Liver (tissue), 9 donors: Measurements from ENCODE around the gene IFITM10. TPM values are rescaled to one million over a fixed set of nuclear protein-coding genes. Genes with fewer than 3 reads are reported as not detected.

ENCODE experiments used
- DNase-seq: peaks from one replicate; pipeline ENCODE4 v3.0.0-alpha.2; 2017; ENCODE audit warnings: low spot score
- H3K27ac ChIP-seq, 2 donors: one replicate each; pipeline ENCODE4 v1.7.0; 2013; ENCODE audit warnings: inconsistent platforms in 2 of 2, low read length in 2 of 2, control low read depth in 1 of 2, low read depth in 1 of 2, mild to moderate bottlenecking in 1 of 2
- H3K27me3 ChIP-seq, 4 donors: one replicate each; pipeline versions ENCODE4 v1.6.1 to v1.7.0; 2013; ENCODE audit warnings: low read length in 3 of 4, inconsistent platforms in 1 of 4, mild to moderate bottlenecking in 1 of 4, moderate library complexity in 1 of 4; ENCODE audit not compliant: control insufficient read depth in 4 of 4, insufficient read depth in 4 of 4
- H3K36me3 ChIP-seq, 4 donors: one replicate each; pipeline versions ENCODE4 v1.6.1 to v1.7.0; 2013; ENCODE audit warnings: low read length in 3 of 4, mild to moderate bottlenecking in 3 of 4, low read depth in 1 of 4, moderate library complexity in 1 of 4; ENCODE audit not compliant: control insufficient read depth in 4 of 4, insufficient read depth in 3 of 4
- H3K4me1 ChIP-seq, 4 donors: one replicate each; pipeline versions ENCODE4 v1.6.1 to v1.7.0; 2013; ENCODE audit warnings: low read length in 3 of 4, mild to moderate bottlenecking in 3 of 4, moderate library complexity in 1 of 4; ENCODE audit not compliant: control insufficient read depth in 4 of 4, insufficient read depth in 4 of 4
- H3K4me3 ChIP-seq, 3 donors: one replicate each; pipeline versions ENCODE4 v1.6.1 to v1.7.0; 2013; ENCODE audit warnings: low read length in 3 of 3, control low read depth in 1 of 3, low read depth in 1 of 3, mild to moderate bottlenecking in 1 of 3
- H3K9ac ChIP-seq, 2 donors: one replicate each; pipeline ENCODE4 v1.7.0; 2013; ENCODE audit warnings: low read length in 2 of 2, mild to moderate bottlenecking in 2 of 2, moderate library complexity in 2 of 2, control low read depth in 1 of 2, low read depth in 1 of 2
- H3K9me3 ChIP-seq, 4 donors: one replicate each; pipeline versions ENCODE4 v1.6.1 to v1.7.0; 2013; ENCODE audit warnings: low read length in 3 of 4; ENCODE audit not compliant: control insufficient read depth in 4 of 4
- CTCF ChIP-seq: fragments of 150-350 bp; IDR thresholded peaks from 2 replicates; pipeline ENCODE4 v1.5.1; 2017; ENCODE audit warnings: improper control_type of control experiment, low read depth, low read length; ENCODE audit not compliant: missing input control
- EGR1 ChIP-seq, 2 donors: IDR thresholded peaks; 2 replicates each; pipeline ENCODE4 v1.6.1; 2016 to 2018; ENCODE audit warnings: antibody characterized with exemption in 2 of 2, low read depth in 2 of 2
- FOXA1 ChIP-seq: IDR thresholded peaks from 2 replicates; pipeline ENCODE4 v1.6.1; 2016; ENCODE audit warnings: antibody characterized with exemption
- FOXA2 ChIP-seq: IDR thresholded peaks from 2 replicates; pipeline ENCODE4 v1.6.1; 2016; ENCODE audit warnings: antibody characterized with exemption
- GABPA ChIP-seq, 2 donors: IDR thresholded peaks in 1 of 2; conservative IDR thresholded peaks in 1 of 2; 2 replicates each; pipeline ENCODE4 v1.6.1; 2016; ENCODE audit warnings: antibody characterized with exemption in 2 of 2, mild to moderate bottlenecking in 1 of 2, moderate library complexity in 1 of 2
- HNF4A ChIP-seq, 2 donors: conservative IDR thresholded peaks; 2 replicates each; pipeline ENCODE4 v1.6.1; 2016; ENCODE audit warnings: antibody characterized with exemption in 2 of 2, mild to moderate bottlenecking in 2 of 2
- HNF4G ChIP-seq: IDR thresholded peaks from 2 replicates; pipeline ENCODE4 v1.6.1; 2016; ENCODE audit warnings: antibody characterized with exemption
- JUND ChIP-seq, 2 donors: IDR thresholded peaks; 2 replicates each; pipeline ENCODE4 v1.6.1; 2016; ENCODE audit warnings: antibody characterized with exemption in 2 of 2
- MAX ChIP-seq: IDR thresholded peaks from 2 replicates; pipeline ENCODE4 v1.6.1; 2016; ENCODE audit warnings: antibody characterized with exemption
- NR2F2 ChIP-seq: IDR thresholded peaks from 2 replicates; pipeline ENCODE4 v1.6.1; 2016; ENCODE audit warnings: antibody characterized with exemption
- RAD21 ChIP-seq, 2 donors: IDR thresholded peaks; 2 replicates each; pipeline ENCODE4 v1.6.1; 2016; ENCODE audit warnings: antibody characterized with exemption in 2 of 2, mild to moderate bottlenecking in 2 of 2
- RXRA ChIP-seq, 2 donors: IDR thresholded peaks; 2 replicates each; pipeline ENCODE4 v1.6.1; 2017 to 2018; ENCODE audit warnings: antibody characterized with exemption in 2 of 2, mild to moderate bottlenecking in 1 of 2
- SP1 ChIP-seq: IDR thresholded peaks from 2 replicates; pipeline ENCODE4 v1.6.1; 2018; ENCODE audit warnings: antibody characterized with exemption, mild to moderate bottlenecking
- TAF1 ChIP-seq: conservative IDR thresholded peaks from 2 replicates; pipeline ENCODE4 v1.6.1; 2016; ENCODE audit warnings: antibody characterized with exemption, mild to moderate bottlenecking
- YY1 ChIP-seq: IDR thresholded peaks from 2 replicates; pipeline ENCODE4 v1.6.1; 2016; ENCODE audit warnings: antibody characterized with exemption, mild to moderate bottlenecking
- ZBTB33 ChIP-seq: IDR thresholded peaks from 2 replicates; pipeline ENCODE4 v1.6.1; 2016; ENCODE audit warnings: antibody characterized with exemption
- WGBS: extraction: QIAGEN DNeasy Blood & Tissue Kit; methylation state at CpG from one replicate; pipeline ENCODE4 v1.1.7; 2013; 5-methylcytosine and 5-hydroxymethylcytosine counted together
- polyA plus RNA-seq, 2 donors: library from polyadenylated mRNA; stranded (reverse) in 1 of 2; unstranded in 1 of 2; fragments of 200-250 nt in 1 of 2; fragments of >200 nt in 1 of 2; fragmentation: Nextera tagmentation in 1 of 2; extraction: Ambion mirVana in 1 of 2; gene quantifications; one replicate each; pipeline versions ENCODE4 v1.2.1 to v1.2.3, GENCODE V29; 2013 to 2015
- total RNA-seq, 2 donors: library from RNA; depleted of rRNA; stranded (reverse); fragments of >200 nt; gene quantifications; one replicate each; pipeline ENCODE4 v1.2.3, GENCODE V29; 2014
- donor health status: healthy.
- donor health status: healthy.
- donor health status: healthy.
- donor health status: healthy.
- donor health status: healthy.

The IFITM10 gene
- total and polyA plus RNA-seq, 4 donors = 0.14 to 8.5 (median 1.8) TPM

GRCh38 chr11:1718326-1718725 is 32.1 kb downstream of the IFITM10 start:
- Histone ChIP-seq H3K9ac (no peak overlapping the region), H3K27ac (no peak overlapping the region), H3K4me3 (no peak overlapping the region), H3K9me3 (no peaks in the 10 kb centered on the region), H3K36me3 (no peaks in the 10 kb centered on the region), H3K27me3 (no peaks in the 10 kb centered on the region), H3K4me1 (no peaks in the 10 kb centered on the region)
- no peak for DNase-seq
- 95% methylated on average over 15 of the region's 15 CpGs for WGBS
- TF ChIP-seq HNF4A (conservative IDR thresholded peaks at IDR 0.05) = no peak
- TF ChIP-seq RAD21 (IDR thresholded peaks at IDR 0.05) = no peak
- no peak for TF ChIP-seq NR2F2

GRCh38 chr11:1717745-1718144 is 32.6 kb downstream of the IFITM10 start:
- TF ChIP-seq SP1 = no peak
- no peak for TF ChIP-seq CTCF
- no peak for TF ChIP-seq JUND (IDR thresholded peaks at IDR 0.05)
- TF ChIP-seq NR2F2 = no peak
- TF ChIP-seq FOXA2 = no peak
- TF ChIP-seq HNF4A (conservative IDR thresholded peaks at IDR 0.05) = no peak
- no peak for TF ChIP-seq TAF1
- no peak for TF ChIP-seq EGR1 (IDR thresholded peaks at IDR 0.05; ENCODE audit: low read depth in 2 of 2)
- TF ChIP-seq HNF4G = no peak
- no peak for TF ChIP-seq GABPA (IDR thresholded peaks at IDR 0.05 in 1 of 2, conservative IDR thresholded peaks at IDR 0.05 in 1 of 2)
- TF ChIP-seq RXRA (IDR thresholded peaks at IDR 0.05) = no peak
- TF ChIP-seq MAX = no peak
- no peak for TF ChIP-seq YY1
- no peak for TF ChIP-seq FOXA1
- no peak for TF ChIP-seq ZBTB33
- TF ChIP-seq RAD21 (IDR thresholded peaks at IDR 0.05) = no peak
- H3K27me3 ChIP-seq = no peaks in the 10 kb centered on the region
- DNase-seq = no peak
- no peaks in the 10 kb centered on the region for H3K4me1 ChIP-seq
- H3K27ac ChIP-seq = no peak overlapping the region
- 89% methylated on average over 8 of the region's 8 CpGs for WGBS
- no peak overlapping the region for H3K9ac ChIP-seq
- H3K36me3 ChIP-seq = no peaks in the 10 kb centered on the region
- H3K4me3 ChIP-seq = no peak overlapping the region
- H3K9me3 ChIP-seq = no peaks in the 10 kb centered on the region
